ENCODE results near the gene TSPAN13.

DNA sequence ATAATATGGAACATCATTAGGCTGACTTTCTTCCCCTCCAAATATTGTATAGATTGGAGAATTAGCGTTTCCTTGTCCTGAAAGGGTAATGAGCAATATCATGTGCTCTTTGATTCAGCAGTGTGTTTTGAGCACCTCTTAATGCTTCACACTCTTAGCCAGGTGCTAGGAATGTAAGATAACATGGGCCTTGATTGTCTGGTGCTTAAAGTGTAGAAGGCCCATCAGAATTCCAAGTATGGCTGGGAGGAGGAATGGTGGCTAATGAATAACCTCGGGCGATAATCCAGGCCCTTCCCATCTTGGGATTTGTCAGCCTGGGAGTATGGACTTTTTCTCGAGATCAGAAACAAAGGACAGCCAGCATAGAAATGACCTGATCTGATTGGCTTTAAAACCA lies 8.6 kb downstream of the TSPAN13 start:
- no peak for TF ChIP-seq POLR2A (IDR thresholded peaks at IDR 0.05)
- TF ChIP-seq, protein P1, sequence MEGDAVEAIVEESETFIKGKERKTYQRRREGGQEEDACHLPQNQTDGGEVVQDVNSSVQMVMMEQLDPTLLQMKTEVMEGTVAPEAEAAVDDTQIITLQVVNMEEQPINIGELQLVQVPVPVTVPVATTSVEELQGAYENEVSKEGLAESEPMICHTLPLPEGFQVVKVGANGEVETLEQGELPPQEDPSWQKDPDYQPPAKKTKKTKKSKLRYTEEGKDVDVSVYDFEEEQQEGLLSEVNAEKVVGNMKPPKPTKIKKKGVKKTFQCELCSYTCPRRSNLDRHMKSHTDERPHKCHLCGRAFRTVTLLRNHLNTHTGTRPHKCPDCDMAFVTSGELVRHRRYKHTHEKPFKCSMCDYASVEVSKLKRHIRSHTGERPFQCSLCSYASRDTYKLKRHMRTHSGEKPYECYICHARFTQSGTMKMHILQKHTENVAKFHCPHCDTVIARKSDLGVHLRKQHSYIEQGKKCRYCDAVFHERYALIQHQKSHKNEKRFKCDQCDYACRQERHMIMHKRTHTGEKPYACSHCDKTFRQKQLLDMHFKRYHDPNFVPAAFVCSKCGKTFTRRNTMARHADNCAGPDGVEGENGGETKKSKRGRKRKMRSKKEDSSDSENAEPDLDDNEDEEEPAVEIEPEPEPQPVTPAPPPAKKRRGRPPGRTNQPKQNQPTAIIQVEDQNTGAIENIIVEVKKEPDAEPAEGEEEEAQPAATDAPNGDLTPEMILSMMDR (IDR thresholded peaks at IDR 0.05): no peak
